NCI-H146 treated with DMSO at 0.1 percent for 48 hours (cell line): ENCODE measurements around the gene DYNLT1.
"Not testable (repeated sequence)": the region's sequence is repeated elsewhere in the genome, so short reads cannot be mapped to it uniquely, and the experiment has no call there.

Experiments
- DNase-seq: peaks from one replicate; lab custom pipeline; 2025; ENCODE audit not compliant: unreplicated experiment; lab: John Stamatoyannopoulos, UW

DYNLT1 gene

DNA sequence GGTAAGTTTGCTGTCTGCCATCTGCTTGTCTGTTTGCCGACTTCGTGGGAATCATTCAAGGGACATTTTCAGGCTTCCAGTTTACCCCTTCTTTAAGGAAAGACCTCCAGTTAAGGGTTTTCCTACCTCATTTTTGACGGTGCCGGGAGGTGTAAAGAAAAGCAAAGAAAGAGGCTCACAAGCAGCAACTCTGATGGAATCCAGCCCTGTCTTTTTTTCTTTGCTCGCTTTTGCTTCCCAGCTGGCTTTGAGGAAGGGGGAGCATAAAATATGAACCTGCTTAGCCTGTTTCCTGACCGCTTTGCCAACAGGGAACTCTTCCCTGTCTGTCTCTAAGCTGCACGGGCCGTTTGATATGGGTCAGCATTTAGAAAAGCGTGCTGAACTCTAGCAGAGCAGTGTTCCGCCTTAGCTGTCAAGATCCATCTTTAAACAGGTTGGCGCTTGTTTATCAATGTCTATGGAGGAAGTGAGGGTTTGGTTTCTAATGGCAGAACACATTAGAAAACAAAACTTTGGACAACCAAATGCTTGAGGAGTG lies 19.2 kb upstream of the DYNLT1 start:
- DNase-seq = peak; percentile 82

- DNase-seq = peak; percentile 97
Measured at GRCh38 chr6:158662954-158663624, 18.5 kb upstream of the DYNLT1 start.

DNA sequence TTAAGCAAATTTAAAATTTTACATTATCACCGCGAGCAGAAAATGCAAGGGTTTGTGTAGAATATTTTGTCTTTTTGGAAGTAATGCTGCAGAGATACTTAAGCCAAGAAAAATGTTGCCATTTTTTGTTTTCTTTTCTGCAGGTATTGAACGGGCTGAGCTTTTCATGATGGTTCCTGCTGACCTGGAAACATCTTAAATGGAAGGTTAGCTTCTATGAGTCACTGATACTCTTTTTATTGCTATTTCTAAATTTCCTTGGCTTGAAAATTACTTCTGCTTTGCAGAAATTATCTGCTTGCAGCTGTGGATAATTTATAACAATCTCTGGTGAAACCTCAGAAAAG lies 18.0 kb upstream of the DYNLT1 start:
- DNase-seq = no peak

GRCh38 chr6:158661156-158661685 lies 16.7 kb upstream of the DYNLT1 start:
- no peak for DNase-seq

DNA sequence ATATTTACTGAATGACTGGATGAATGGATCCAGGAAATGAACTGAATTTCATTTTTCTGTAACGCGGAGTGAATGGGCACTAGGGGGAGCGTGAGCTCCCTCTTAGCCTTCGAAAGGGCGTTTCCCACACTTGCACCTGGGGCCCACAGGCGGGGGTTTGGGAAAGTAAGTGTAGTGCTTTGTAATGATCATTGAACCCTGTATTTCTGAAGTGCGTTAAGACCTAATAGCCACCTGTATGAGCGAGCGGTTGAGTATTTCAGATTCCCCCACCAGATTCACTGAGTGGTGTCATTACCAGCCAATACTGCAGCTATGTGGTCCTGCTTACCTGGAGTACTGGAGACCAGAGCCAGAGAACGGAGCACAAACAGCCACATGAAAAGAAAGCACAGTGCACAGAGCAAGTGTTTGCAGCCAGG lies 15.8 kb upstream of the DYNLT1 start:
- peak; percentile 79 for DNase-seq

DNA sequence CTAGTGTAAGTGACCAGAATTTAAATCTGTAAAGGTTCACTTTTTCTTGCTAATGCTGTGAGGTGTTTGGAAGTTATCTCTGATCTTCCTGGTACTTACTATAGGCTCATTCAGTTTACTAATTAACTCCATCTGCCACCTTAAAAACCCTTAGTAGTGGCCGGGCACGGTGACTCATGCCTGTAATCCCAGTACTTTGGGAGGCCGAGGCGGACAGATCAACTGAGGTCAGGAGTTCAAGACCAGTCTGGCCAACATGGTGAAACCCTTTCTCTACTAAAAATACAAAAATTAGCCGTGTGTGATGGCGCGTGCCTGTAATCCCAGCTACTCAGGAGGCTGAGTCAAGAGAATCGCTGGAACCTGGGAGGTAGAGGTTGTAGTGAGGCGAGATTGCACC lies 12.4 kb upstream of the DYNLT1 start:
- DNase-seq = not testable (repeated sequence)

GRCh38 chr6:158655569-158656450 lies 11.3 kb upstream of the DYNLT1 start:
- no peak for DNase-seq

DNA sequence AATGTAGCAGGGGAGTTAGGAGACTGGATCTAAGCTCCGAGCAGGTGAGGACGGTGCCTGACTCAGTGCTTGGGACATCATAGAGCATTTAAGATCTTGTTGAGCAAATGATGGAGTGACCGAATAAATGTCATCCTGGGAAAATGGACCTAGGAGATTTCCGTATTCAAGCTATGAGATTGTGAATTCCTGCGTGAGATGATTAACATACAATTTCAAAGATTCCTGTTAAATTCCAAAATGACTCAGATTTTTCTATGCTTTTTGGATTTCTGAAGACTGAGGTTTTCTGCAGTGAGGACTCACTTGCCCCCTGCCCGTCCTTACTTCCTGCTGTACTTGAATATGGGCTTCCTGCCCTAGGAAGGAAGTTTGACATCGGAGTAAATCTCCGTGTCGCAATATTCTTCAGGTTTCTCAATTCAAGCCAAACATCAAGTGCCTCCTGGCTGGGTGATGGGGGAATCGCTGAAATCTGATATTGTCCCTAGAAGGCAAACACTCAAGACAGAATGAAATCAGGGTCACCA lies 10.5 kb upstream of the DYNLT1 start:
- DNase-seq = no peak

- no peak for DNase-seq
Measured at GRCh38 chr6:158654498-158654897, 10.0 kb upstream of the DYNLT1 start.

- no peak for DNase-seq
Measured at GRCh38 chr6:158653577-158654354, 9.2 kb upstream of the DYNLT1 start.

- not testable (repeated sequence) for DNase-seq
Measured at GRCh38 chr6:158651981-158652737, 7.6 kb upstream of the DYNLT1 start.

GRCh38 chr6:158649289-158650143 lies 5.0 kb upstream of the DYNLT1 start, which contains the start of gene SYTL3:
Gene SYTL3 (plus strand): TSS chr6:158650054. CDS start chr6:158663269, 13,215 bp downstream.
- no peak for DNase-seq

DNA sequence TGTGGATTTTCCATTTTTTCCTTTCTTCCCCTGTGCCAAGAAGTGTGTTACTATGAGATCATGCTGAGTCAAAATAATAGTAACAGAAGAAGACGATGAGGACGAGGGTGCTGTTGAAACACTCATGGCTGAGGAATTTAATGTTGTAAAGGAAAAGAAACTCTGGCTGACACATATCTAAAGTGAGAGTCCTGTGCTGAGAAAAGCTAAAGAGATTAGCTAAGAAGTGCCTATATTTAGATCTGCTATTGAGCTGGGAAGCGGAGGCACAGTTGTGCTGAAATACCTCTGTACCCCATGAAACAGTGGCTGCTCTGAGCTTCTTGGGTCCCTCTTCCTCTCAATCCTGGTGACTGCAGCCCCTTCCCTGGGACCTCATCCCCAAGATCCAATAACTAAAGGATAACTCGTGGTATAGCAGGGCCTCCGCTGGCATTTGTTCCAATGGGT lies 4.2 kb upstream of the DYNLT1 start:
- DNase-seq = no peak

DNA sequence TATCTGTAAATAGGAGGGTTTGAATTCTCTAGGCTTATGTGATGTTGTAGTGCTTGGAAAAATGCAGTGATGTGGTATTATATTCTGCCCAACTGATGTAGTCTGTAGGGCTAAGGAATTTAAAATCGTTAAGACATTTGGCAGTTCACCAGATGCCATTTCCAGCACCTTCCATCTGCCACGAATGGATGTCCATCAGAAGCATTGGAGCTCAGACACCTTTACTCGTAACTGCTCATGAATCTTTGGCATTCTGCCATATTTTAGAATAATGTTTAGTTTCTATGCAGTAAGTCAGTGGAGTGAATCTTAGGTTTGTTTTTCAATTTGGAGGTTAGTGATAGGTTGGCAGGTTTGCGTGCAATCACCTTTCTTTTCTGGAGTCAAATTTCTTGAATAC lies 3.0 kb upstream of the DYNLT1 start:
- DNase-seq = no peak

DNA sequence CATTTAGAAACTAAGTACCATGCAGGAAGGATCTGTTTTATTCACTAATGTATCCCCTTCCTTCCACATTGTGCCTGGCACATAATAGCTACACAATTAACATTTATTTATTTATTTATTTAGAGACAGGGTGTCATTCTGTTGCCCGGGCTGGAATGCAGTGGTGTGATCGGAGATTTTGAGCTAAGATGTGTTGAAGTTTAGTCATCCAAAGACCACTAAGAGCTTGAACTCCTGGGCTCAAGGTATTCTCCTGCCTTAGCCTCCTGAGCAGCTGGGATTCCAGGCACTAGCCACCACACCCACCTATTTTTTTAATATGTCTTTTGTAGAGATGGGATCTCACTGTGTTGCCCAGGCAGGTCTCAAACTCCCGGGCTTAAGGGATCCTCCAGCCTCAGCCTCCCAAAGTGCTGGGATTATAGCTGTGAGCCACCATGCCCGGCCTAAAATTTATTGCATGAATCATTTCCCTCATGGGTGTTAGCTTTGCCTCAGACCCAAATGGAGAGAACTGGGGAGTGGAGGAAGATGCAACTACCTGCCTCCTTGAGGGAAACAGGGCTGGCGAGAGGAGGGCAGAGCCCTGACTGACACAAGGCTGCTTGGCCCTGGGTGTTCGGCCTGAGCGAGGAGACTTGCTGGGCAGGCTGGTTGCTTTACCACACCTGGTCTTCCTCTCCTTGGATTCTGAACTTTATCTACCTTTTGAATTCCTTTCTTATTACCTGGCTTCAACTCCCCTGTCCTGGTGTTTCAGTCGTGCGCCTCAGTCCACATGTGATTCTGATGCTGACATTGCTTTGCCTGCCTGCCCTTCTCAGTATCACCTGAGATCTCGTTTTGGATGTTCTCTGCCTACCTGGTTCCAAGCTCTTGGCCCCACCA lies 1.7 kb upstream of the DYNLT1 start:
- DNase-seq = no peak

DNA sequence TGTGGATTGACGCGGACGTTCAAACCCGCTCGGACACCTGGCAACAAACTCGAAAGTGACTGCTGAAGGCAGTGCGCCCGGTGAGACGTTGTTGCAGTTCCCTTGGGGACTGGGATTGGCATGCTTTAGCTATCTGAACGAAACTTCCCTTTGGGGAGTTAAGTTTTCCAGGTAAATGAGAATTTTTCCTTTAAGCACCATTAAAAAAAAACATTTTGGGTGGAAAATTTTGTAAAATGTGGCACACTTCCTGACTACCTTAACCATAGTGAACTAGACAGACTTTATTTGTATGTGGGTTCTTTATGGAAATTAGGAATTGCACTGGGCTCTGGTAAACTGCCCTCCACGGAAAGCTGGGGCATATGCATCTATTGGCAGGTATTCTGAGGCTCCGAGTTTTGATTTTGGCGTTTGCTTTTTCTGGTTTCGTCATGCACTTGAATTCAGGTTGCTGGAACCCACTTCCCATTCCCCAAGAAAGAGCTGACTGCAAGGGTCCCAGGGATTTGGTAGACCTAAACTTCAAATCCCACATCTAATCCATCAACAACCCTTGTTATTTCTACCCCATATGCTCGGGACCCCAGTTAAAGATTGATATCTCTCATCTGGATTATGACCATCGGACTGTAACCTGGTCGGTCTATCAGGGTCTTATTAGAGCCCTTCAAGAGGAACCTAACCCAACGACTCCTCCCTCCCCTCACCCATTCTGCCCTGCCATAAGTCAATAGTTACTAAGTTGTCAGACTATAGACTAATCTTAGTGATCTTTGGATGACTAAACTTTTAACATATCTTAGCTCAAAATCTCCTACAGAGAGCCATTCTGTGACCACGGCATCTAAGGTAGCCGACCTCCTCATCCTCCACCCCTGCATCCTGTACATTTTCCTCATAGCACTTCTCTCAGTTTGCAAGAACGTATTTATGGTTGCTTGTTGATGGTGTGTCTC lies 800 bp upstream of the DYNLT1 start:
- no peak for DNase-seq

DNA sequence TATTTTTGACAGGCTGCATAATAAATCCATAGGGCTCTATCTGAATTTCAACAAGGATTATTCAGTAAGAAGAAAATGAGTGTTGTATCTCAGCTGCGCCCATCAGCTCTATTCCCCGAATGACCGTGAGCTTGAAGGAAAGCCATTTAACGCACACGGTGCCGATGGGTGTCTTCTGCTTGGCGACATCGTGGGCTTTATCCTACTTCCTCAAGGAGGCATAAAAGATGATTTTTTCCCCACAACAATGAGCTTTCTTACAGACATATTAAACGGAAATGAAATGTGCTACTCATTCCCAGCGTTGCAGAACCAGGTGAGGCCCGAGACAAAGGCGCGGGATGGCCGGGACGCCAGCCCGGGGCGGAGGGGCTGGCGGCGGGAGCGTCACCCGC lies 710 bp downstream of the DYNLT1 start:
- peak; percentile 45 for DNase-seq
